Measurements from ENCODE around the gene NR1D1. TPM values are rescaled to one million over a fixed set of nuclear protein-coding genes. Genes with fewer than 3 reads are reported as not detected.

The NR1D1 gene
- total and polyA plus RNA-seq, 2 of the 13 experiments (the other 11 are each of a cell fraction or from before 2014, with no cell fraction given): 2.1 to 2.7 TPM

DNA sequence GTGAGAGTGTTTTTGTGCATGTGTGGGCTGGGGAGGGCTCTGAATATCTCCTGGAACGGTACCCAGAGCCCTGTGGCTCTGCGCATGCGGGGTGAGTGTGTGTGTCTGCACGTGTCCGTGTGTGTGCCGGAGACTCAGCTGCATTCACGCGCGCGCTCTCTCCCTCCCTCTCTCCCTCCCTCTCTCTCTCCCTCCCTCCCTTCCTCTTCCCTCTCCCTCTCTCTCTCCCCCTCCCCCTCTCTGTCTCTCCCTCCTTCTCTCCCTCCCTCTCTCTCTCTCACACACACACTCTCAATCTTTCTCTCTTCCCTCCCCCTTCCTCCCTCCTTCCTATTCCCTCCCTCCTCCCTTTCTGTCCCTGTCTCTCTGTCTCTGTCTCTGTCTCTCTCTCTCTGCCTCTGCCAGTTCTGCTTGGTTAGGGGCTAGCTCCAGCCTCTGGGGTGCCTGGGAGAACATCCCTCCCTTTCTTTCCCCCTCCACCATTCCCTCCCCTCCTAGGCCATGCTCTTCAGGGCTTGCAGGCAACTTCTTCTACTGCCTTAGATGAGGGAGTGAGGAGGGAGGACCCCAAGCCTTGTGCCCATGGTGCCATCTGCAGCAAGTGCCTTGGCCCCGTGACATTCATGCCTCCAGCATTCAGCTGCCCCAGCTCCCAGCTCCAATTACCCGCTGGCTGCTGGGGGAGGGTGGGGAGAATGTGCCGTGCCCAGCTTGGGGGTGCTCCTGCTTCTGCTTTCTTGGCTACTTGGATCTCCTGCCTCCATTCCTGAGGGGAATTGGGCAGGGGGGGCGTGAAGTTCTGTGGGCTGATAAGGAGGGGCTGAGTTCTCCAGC lies 31.3 kb downstream of the NR1D1 start (continued):
- TF ChIP-seq THYN1 (CRISPR knock-in tag; IDR thresholded peaks at IDR 0.05; ENCODE audit: borderline replicate concordance, low read depth): no peak
- peak; percentile 87 for TF ChIP-seq ZNF746 (CRISPR knock-in tag; IDR thresholded peaks at IDR 0.05)
- TF ChIP-seq RAD21 (CRISPR knock-in tag; IDR thresholded peaks at IDR 0.05): no peak
- TF ChIP-seq HNRNPK (IDR thresholded peaks at IDR 0.05; ENCODE audit: low read depth, low read length, poor library complexity, severe bottlenecking): peak; percentile 96

DNA sequence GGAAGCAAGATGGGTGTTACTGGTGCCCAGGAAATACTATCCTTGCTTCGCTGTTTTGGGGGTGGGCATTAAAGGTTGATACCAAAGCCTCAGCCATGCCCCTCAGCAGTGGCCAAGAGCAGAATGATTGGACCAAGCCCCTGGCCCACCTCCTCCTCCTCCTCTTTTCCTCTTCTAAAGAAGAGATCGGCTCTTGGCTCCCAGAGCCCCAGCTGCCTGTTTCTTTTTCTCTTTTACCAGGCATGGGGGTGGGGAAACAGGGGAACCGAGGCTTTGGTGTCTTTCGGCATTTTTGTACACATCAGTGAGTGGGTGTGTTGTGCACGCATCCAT lies 31.8 kb downstream of the NR1D1 start:
- Histone ChIP-seq H3K27me3 (ENCODE audit: control insufficient read depth in 1 of 2, insufficient read depth in 2 of 2, low read length in 2 of 2) (no peaks in the 10 kb centered on the region), H3K4me2 (ENCODE audit: low read depth, low read length) (peak overlapping the region; percentile 42), H3K4me1 (ENCODE audit: insufficient read depth, low read length) (peaks cover 99% of the 10 kb centered on the region), H3K9me3 (ENCODE audit: low read length) (no peaks in the 10 kb centered on the region), H3K79me2 (ENCODE audit: insufficient read depth, low read length) (peaks cover 8% of the 10 kb centered on the region), H3K4me3 (replicated peaks in 1 of 3; ENCODE audit: insufficient read depth in 1 of 3, low read depth in 2 of 3, low read length in 3 of 3) (peak overlapping the region in 1 of 3 experiments; percentile 5; a peak in 1 of 6 replicates), H4K20me1 (ENCODE audit: insufficient read depth, low read length) (no peaks in the 10 kb centered on the region), H3K27ac (ENCODE audit: extremely low read length, insufficient read depth, low read length) (no peak overlapping the region), H3K36me3 (replicated peaks in 1 of 2; ENCODE audit: control insufficient read depth in 1 of 2, insufficient read depth in 2 of 2, low read length in 2 of 2) (no peaks in the 10 kb centered on the region), H2AFZ (ENCODE audit: low read length) (no peak overlapping the region), H3K9ac (ENCODE audit: insufficient read depth, low read depth, low read length) (no peak overlapping the region)
- ATAC-seq (no peak), FAIRE-seq (no peak), DNase-seq (ENCODE audit: low spot score) (no peak)
- CTCF ChIA-PET (ENCODE audit: low intra/inter-chr PET ratio, low total read pairs): no interaction called here
- in situ Hi-C loops (cut with HindIII; ENCODE audit: extremely low pct_ligation_motif_present, low pct_unique_long_range_greater_than_20kb): no loop called here
- POLR2A ChIA-PET: no interaction called here
- intact Hi-C loops (cut with micrococcal nuclease; ENCODE audit: unreplicated experiment): no loop called here
- WGBS (ENCODE audit: low lambda C conversion rate): 73% methylated on average over 5 of the region's 5 CpGs
- no TSS peak for BruUV-seq (replicated peaks)
- TF ChIP-seq HNRNPL (IDR thresholded peaks at IDR 0.05; ENCODE audit: low read depth, low read length): 0 out of 2 replicates have a peak, but pooled peaks have one; percentile 5
- no peak for TF ChIP-seq MXI1 (IDR thresholded peaks at IDR 0.05; ENCODE audit: borderline replicate concordance, low read depth, low read length)
- no peak for TF ChIP-seq DZIP1 (CRISPR knock-in tag; IDR thresholded peaks at IDR 0.05)
- no peak for TF ChIP-seq ZNF496 (CRISPR knock-in tag; IDR thresholded peaks at IDR 0.05; ENCODE audit: insufficient replicate concordance)
